ENCODE data around the gene RPTOR. TPM values are rescaled to one million over a fixed set of nuclear protein-coding genes. Genes with fewer than 3 reads are reported as not detected.

RPTOR gene
- total RNA-seq, 1 experiment from 2014 or later: 25.1 TPM

DNA sequence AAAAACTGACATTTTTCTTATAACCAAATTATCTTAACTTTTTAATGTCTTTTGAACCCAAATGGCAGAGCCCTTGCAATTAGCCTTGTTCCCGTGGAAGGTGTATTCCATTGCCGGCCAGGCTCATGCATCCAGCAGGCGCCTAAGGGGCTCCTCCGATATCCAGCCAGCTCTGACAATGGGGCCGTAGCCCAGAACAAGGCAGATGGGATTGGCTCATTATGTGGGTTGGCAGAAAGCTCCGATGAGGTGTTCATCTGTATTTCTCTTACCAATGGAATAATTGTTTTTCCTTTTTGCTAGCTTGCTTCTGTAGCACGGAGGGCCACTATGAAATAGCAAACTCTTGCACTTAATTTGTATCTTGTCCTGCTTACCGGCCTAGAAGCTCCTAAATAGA is 238.8 kb downstream of the RPTOR start:
- no peak overlapping the region for H2BK5ac ChIP-seq (ENCODE audit: insufficient read length, low read length)
- peaks cover 30 to 43% of the 10 kb centered on the region in 2 experiments for H3K4me1 Mint-ChIP-seq
- no CpG with 5 or more reads among the region's 8 CpGs for WGBS (ENCODE audit: extremely low coverage, insufficient read length, low lambda C conversion rate)

More for the DNA sequence above, 238.8 kb downstream of the RPTOR start:
- TF ChIP-seq, protein P1, sequence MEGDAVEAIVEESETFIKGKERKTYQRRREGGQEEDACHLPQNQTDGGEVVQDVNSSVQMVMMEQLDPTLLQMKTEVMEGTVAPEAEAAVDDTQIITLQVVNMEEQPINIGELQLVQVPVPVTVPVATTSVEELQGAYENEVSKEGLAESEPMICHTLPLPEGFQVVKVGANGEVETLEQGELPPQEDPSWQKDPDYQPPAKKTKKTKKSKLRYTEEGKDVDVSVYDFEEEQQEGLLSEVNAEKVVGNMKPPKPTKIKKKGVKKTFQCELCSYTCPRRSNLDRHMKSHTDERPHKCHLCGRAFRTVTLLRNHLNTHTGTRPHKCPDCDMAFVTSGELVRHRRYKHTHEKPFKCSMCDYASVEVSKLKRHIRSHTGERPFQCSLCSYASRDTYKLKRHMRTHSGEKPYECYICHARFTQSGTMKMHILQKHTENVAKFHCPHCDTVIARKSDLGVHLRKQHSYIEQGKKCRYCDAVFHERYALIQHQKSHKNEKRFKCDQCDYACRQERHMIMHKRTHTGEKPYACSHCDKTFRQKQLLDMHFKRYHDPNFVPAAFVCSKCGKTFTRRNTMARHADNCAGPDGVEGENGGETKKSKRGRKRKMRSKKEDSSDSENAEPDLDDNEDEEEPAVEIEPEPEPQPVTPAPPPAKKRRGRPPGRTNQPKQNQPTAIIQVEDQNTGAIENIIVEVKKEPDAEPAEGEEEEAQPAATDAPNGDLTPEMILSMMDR (conservative IDR thresholded peaks at IDR 0.05): no peak
- no peak overlapping the region for H3K27ac ChIP-seq (ENCODE audit: insufficient read length, low read depth, low read length)
- no peak overlapping the region for H2BK12ac ChIP-seq (ENCODE audit: insufficient read length, low read depth, low read length)
- H3K56ac ChIP-seq (ENCODE audit: insufficient read length, low read depth, low read length): no peak overlapping the region
- no peak overlapping the region for H4K5ac ChIP-seq (ENCODE audit: insufficient read length, low read depth, low read length)
- H3T11ph ChIP-seq (ENCODE audit: low read length): no peak overlapping the region
- H3K23ac ChIP-seq (ENCODE audit: insufficient read length, low read depth, low read length): no peak overlapping the region
- H4K8ac ChIP-seq (replicated peaks; ENCODE audit: insufficient read length, low read depth, low read length): no peak overlapping the region
- no peak overlapping the region for H2BK120ac ChIP-seq (ENCODE audit: low read depth, low read length, poor library complexity, severe bottlenecking)
- Mint-ChIP-seq H3K27me3 (ENCODE audit: low read depth) (no peaks in the 10 kb centered on the region; the same call in 1 of the 2 replicates), H3K4me3 (no peak overlapping the region), H3K27ac (no peak overlapping the region), H3K36me3 (ENCODE audit: insufficient read depth in 1 of 3, low read depth in 3 of 3) (peaks cover 0 to 5% (median 0%) of the 10 kb centered on the region in 3 experiments; a peak in 1 of 7 replicates), H3K9me3 (no peaks in the 10 kb centered on the region)
- no peak overlapping the region for H3K18ac ChIP-seq (ENCODE audit: insufficient read length, low read depth, low read length)
- no peak overlapping the region for H2AFZ ChIP-seq (ENCODE audit: low read length)
- H2BK20ac ChIP-seq (ENCODE audit: low read depth, low read length, poor library complexity, severe bottlenecking): no peak overlapping the region
- H3K14ac ChIP-seq (ENCODE audit: insufficient read depth, low read length): no peak overlapping the region
- H3K9me3 ChIP-seq (ENCODE audit: control insufficient read depth, low read depth, low read length): no peaks in the 10 kb centered on the region
- H3K4me2 ChIP-seq (ENCODE audit: insufficient read depth, insufficient read length, low read length): no peak overlapping the region
- H3K79me2 ChIP-seq (ENCODE audit: insufficient read depth, low read length): no peaks in the 10 kb centered on the region
- H3K4ac ChIP-seq (ENCODE audit: low read depth, low read length): no peak overlapping the region
- no peaks in the 10 kb centered on the region for H3K79me1 ChIP-seq (ENCODE audit: insufficient read depth, low read depth, low read length, poor library complexity, severe bottlenecking)
- no peaks in the 10 kb centered on the region for H3K23me2 ChIP-seq (ENCODE audit: insufficient read length, low read depth, low read length, poor library complexity, severe bottlenecking)
- H2AK5ac ChIP-seq (ENCODE audit: insufficient read length, low read length): no peak overlapping the region
- H3K4me1 ChIP-seq (ENCODE audit: insufficient read depth, low read length): peaks cover 2% of the 10 kb centered on the region; the same call in 1 of the 2 replicates
- no peak overlapping the region for H3K9ac ChIP-seq (ENCODE audit: extremely low read depth, insufficient read length, low read length)
- H2BK15ac ChIP-seq (ENCODE audit: low read depth, low read length): no peak overlapping the region
- H4K91ac ChIP-seq (ENCODE audit: insufficient read length, low read depth, low read length): no peak overlapping the region
- no peaks in the 10 kb centered on the region for H4K20me1 ChIP-seq (ENCODE audit: control insufficient read depth, insufficient read depth, insufficient read length)
- peak; percentile 22 for DNase-seq
- H3K27me3 ChIP-seq (ENCODE audit: insufficient read depth, low read length): no peaks in the 10 kb centered on the region

All from H9 (cell line).